A549 (cell line): ENCODE results near the gene PTPN4. TPM values are rescaled to one million over a fixed set of nuclear protein-coding genes. Genes with fewer than 3 reads are reported as not detected.

Experiments
- ATAC-seq, 2 experiments: fragments of 200-7000 bp in 1 of 2; fragments of >200 bp in 1 of 2; cut with Nextera tagmentation in 1 of 2; cut with Tn5 transposase in 1 of 2; 3 replicates each; pipeline versions ENCODE4 v1.8.0 to v1.9.1; 2018 to 2020; ENCODE audit warnings: mild to moderate bottlenecking in 1 of 2, moderate library complexity in 1 of 2
- CTCF ChIA-PET: fragments of 300-600 bp; sonication (Branson Sonifier 250); formaldehyde crosslinking; extraction: SDS; loops from one replicate; lab custom pipeline; 2021; ENCODE audit warnings: antibody characterized with exemption, inconsistent platforms; lab: Yijun Ruan, JAX
- POLR2A ChIA-PET: fragments of 350-600 bp; formaldehyde crosslinking; extraction: SDS; loops from one replicate; lab custom pipeline; 2021; ENCODE audit warnings: antibody characterized with exemption, inconsistent platforms; lab: Yijun Ruan, JAX
- DNase-seq, 2 experiments: peaks; one replicate each; pipeline versions ENCODE4 v3.0.0 to v3.0.0-alpha.2; 2011 to 2016; ENCODE audit warnings: low read depth in 1 of 2, low spot score in 1 of 2
- FAIRE-seq: peaks from 2 replicates; lab custom pipeline; 2011; peaks lifted over from hg19 to GRCh38; lab: Jason Lieb, UNC
- H3K27ac ChIP-seq, 2 experiments: fragments of >200 bp; sonication (Bioruptor Twin); formaldehyde crosslinking; 3 replicates each; pipeline ENCODE4 v1.5.1; 2016 to 2017
- H3K4me1 ChIP-seq: fragments of >200 bp; sonication (Bioruptor Twin); formaldehyde crosslinking; 3 replicates; pipeline ENCODE4 v1.6.1; 2016
- H3K4me2 ChIP-seq: fragments of >200 bp; sonication (Bioruptor Twin); formaldehyde crosslinking; 3 replicates; pipeline ENCODE4 v1.6.1; 2016
- H3K4me3 ChIP-seq: fragments of >200 bp; sonication (Bioruptor Twin); formaldehyde crosslinking; 3 replicates; pipeline ENCODE4 v1.5.1; 2016
- H3K9me3 ChIP-seq: fragments of >200 bp; sonication (Bioruptor Twin); formaldehyde crosslinking; 3 replicates; pipeline ENCODE4 v1.6.1; 2016
- CBX2 ChIP-seq: fragments of 200-600 bp; sonication (generic); IDR thresholded peaks from 2 replicates; pipeline ENCODE4 v1.6.1; 2016; ENCODE audit warnings: low read depth, mild to moderate bottlenecking, borderline replicate concordance
- CBX8 ChIP-seq: fragments of 200-600 bp; sonication (generic); IDR thresholded peaks from 2 replicates; pipeline ENCODE4 v1.6.1; 2016
- CEBPB ChIP-seq, 2 experiments: fragments of >200 bp in 1 of 2; sonication (Bioruptor Twin) in 1 of 2; formaldehyde crosslinking in 1 of 2; IDR thresholded peaks; 2 replicates each; pipeline ENCODE4 v1.6.1; 2012 to 2016
- EHF ChIP-seq: fragments of 250-450 bp; sonication (Bioruptor Pico); IDR thresholded peaks from 2 replicates; pipeline ENCODE4 v1.5.0; 2020; ENCODE audit warnings: mild to moderate bottlenecking
- ELK1 ChIP-seq: fragments of 150-350 bp; IDR thresholded peaks from 2 replicates; pipeline ENCODE4 v1.6.1; 2014; ENCODE audit warnings: low read depth, mild to moderate bottlenecking, low read length
- FOSB ChIP-seq: fragments of 250-450 bp; sonication (Bioruptor Pico); IDR thresholded peaks from 2 replicates; pipeline ENCODE4 v1.5.0; 2020; ENCODE audit warnings: mild to moderate bottlenecking, moderate library complexity
- GATA3 ChIP-seq: IDR thresholded peaks from 2 replicates; pipeline ENCODE4 v1.6.1; 2012; ENCODE audit warnings: borderline replicate concordance
- HDAC2 ChIP-seq: fragments of 200-600 bp; sonication (generic); IDR thresholded peaks from 2 replicates; pipeline ENCODE4 v1.6.1; 2016
- HES2 ChIP-seq: fragments of >200 bp; sonication (Bioruptor Twin); formaldehyde crosslinking; IDR thresholded peaks from 2 replicates; pipeline ENCODE4 v1.6.1; 2016
- HEYL ChIP-seq: fragments of 250-450 bp; sonication (Bioruptor Pico); IDR thresholded peaks from 2 replicates; pipeline ENCODE4 v1.8.0; 2021; ENCODE audit warnings: mild to moderate bottlenecking, moderate library complexity
- HMGXB4 ChIP-seq: fragments of 250-450 bp; sonication (Bioruptor Pico); IDR thresholded peaks from 2 replicates; pipeline ENCODE4 v1.5.0; 2021; ENCODE audit warnings: mild to moderate bottlenecking, moderate library complexity, borderline replicate concordance
- JUN ChIP-seq, 2 experiments: fragments of >200 bp; sonication (Bioruptor Twin); formaldehyde crosslinking; IDR thresholded peaks; 2 replicates in 1 of 2; 3 replicates in 1 of 2; pipeline ENCODE4 v1.6.1; 2016 to 2017
- JUNB ChIP-seq: fragments of >200 bp; sonication (Bioruptor Twin); formaldehyde crosslinking; IDR thresholded peaks from 2 replicates; pipeline ENCODE4 v1.6.1; 2016
- KDM1A ChIP-seq: fragments of 200-600 bp; sonication (generic); IDR thresholded peaks from 2 replicates; pipeline ENCODE4 v1.6.1; 2016; ENCODE audit warnings: low read depth, mild to moderate bottlenecking
- NR3C1 ChIP-seq: fragments of >200 bp; sonication (Bioruptor Twin); formaldehyde crosslinking; IDR thresholded peaks from 3 replicates; pipeline ENCODE4 v1.6.1; 2017
- PBX3 ChIP-seq: IDR thresholded peaks from 2 replicates; pipeline ENCODE4 v1.6.1; 2012
- RAD21 ChIP-seq, 2 experiments: fragments of >200 bp in 1 of 2; sonication (Bioruptor Twin) in 1 of 2; formaldehyde crosslinking in 1 of 2; IDR thresholded peaks in 1 of 2; conservative IDR thresholded peaks in 1 of 2; 2 replicates in 1 of 2; 3 replicates in 1 of 2; pipeline ENCODE4 v1.6.1; 2012 to 2018; ENCODE audit warnings: inconsistent platforms in 1 of 2
- RARB ChIP-seq: fragments of 250-450 bp; sonication (Bioruptor Pico); IDR thresholded peaks from 2 replicates; pipeline ENCODE4 v1.8.0; 2021; ENCODE audit warnings: mild to moderate bottlenecking, moderate library complexity
- REST ChIP-seq: fragments of 200-600 bp; sonication (generic); IDR thresholded peaks from 2 replicates; pipeline ENCODE4 v1.6.1; 2016; ENCODE audit warnings: antibody characterized with exemption, mild to moderate bottlenecking, moderate library complexity
- SMC3 ChIP-seq: fragments of >200 bp; sonication (Bioruptor Twin); formaldehyde crosslinking; IDR thresholded peaks from 3 replicates; pipeline ENCODE4 v1.6.1; 2018; ENCODE audit warnings: inconsistent platforms
- TFCP2L1 ChIP-seq: fragments of 250-450 bp; sonication (Bioruptor Pico); IDR thresholded peaks from 2 replicates; pipeline ENCODE4 v1.5.0; 2021; ENCODE audit warnings: mild to moderate bottlenecking
- TP53 ChIP-seq: fragments of 250-450 bp; sonication (Bioruptor Pico); IDR thresholded peaks from 2 replicates; pipeline ENCODE4 v1.5.0; 2021; ENCODE audit warnings: mild to moderate bottlenecking, moderate library complexity
- USF2 ChIP-seq: fragments of 450-650 bp; IDR thresholded peaks from 2 replicates; pipeline ENCODE4 v1.6.1; 2014; ENCODE audit warnings: antibody characterized with exemption
- ZC3H11A ChIP-seq: fragments of 450-650 bp; IDR thresholded peaks from 2 replicates; pipeline ENCODE4 v1.6.1; 2014; ENCODE audit warnings: antibody characterized with exemption, mild to moderate bottlenecking
- WGBS: methylation state at CpG from one replicate; pipeline ENCODE4 v1.1.6; 2017; ENCODE audit errors: missing lambda C conversion rate; 5-methylcytosine and 5-hydroxymethylcytosine counted together
- polyA plus RNA-seq, 4 experiments: library from polyadenylated mRNA; depleted of rRNA in 3 of 4; stranded (reverse); fragments of >200 nt; fragmentation: RNase III in 1 of 4; extraction: RNeasy Plus Mini Kit Qiagen cat#74134 plus additional on column Dnase treatment in 1 of 4; gene quantifications; 2 replicates in 3 of 4; 3 replicates in 1 of 4; pipeline ENCODE4 v1.2.3, GENCODE V29; 2011 to 2017

The PTPN4 gene
- polyA plus RNA-seq, 2 of the 4 experiments (the other 2 are of a cell fraction): 14.5 to 36.6 TPM

- POLR2A ChIA-PET: no interaction called here
- Histone ChIP-seq H3K4me2 (peak overlapping the region; percentile 88), H3K27ac (no peak overlapping the region), H3K4me1 (peaks cover 28% of the 10 kb centered on the region)
- CTCF ChIA-PET: no interaction called here
- no peak for ATAC-seq
- no peak for DNase-seq
- no peak for FAIRE-seq
- TF ChIP-seq GATA3 (no peak), KDM1A (no peak), FOSB (CRISPR knock-in tag) (no peak), CEBPB (IDR thresholded peaks at IDR 0.05) (no peak), TP53 (CRISPR knock-in tag) (no peak), HMGXB4 (no peak), HEYL (CRISPR knock-in tag) (no peak), JUN (IDR thresholded peaks at IDR 0.05) (no peak), SMC3 (no peak), JUNB (no peak), ZC3H11A (no peak)
- TF ChIP-seq, all 56 proteins: peak for 0
- Histone ChIP-seq H3K4me3 (peak overlapping the region; percentile 83; the same call in 2 of the 3 replicates), H3K9me3 (no peaks in the 10 kb centered on the region)
- WGBS: 89% methylated on average over 8 of the region's 8 CpGs
These were observed 254.7 kb downstream of the PTPN4 start for GRCh38 chr2:120014226-120014980.

- WGBS: 71% methylated on average over 3 of the region's 3 CpGs
- CTCF ChIA-PET: no interaction called here
These were observed 257.1 kb downstream of the PTPN4 start for GRCh38 chr2:120016800-120017199.

GRCh38 chr2:120017201-120017600, 257.5 kb downstream of the PTPN4 start:
- no peak for ATAC-seq
- DNase-seq: no peak
- no peak overlapping the region for H3K27ac ChIP-seq
- no peak for FAIRE-seq
- H3K4me2 ChIP-seq: peak overlapping the region; percentile 50
- CTCF ChIA-PET: interaction anchor here (0.9 to 1.2 kb wide), 2 partner anchors 8 to 317 kb away, joined by 3 read pairs; no protein-coding TSS in a partner anchor
- H3K4me3 ChIP-seq: no peak overlapping the region
- H3K9me3 ChIP-seq: no peaks in the 10 kb centered on the region
- 56% methylated on average over 2 of the region's 2 CpGs for WGBS
- H3K4me1 ChIP-seq: peaks cover 24% of the 10 kb centered on the region
- POLR2A ChIA-PET: no interaction called here
- no peak for TF ChIP-seq RARB (CRISPR knock-in tag)
- TF ChIP-seq HES2: no peak
- TF ChIP-seq PBX3: no peak
- TF ChIP-seq NR3C1: no peak
- no peak for TF ChIP-seq CBX8
- TF ChIP-seq TFCP2L1 (CRISPR knock-in tag): no peak
- no peak for TF ChIP-seq HDAC2
- TF ChIP-seq RAD21 (conservative IDR thresholded peaks at IDR 0.05 in 1 of 2, IDR thresholded peaks at IDR 0.05 in 1 of 2): no peak
- TF ChIP-seq USF2: no peak
- TF ChIP-seq ELK1: no peak
- TF ChIP-seq EHF (CRISPR knock-in tag): no peak
- TF ChIP-seq REST: no peak
- no peak for TF ChIP-seq CBX2
- TF ChIP-seq JUN (IDR thresholded peaks at IDR 0.05): no peak

More at GRCh38 chr2:120016800-120017199, 257.1 kb downstream of the PTPN4 start:
- Histone ChIP-seq H3K4me3 (no peak overlapping the region), H3K4me1 (peaks cover 28% of the 10 kb centered on the region), H3K4me2 (peak overlapping the region; percentile 50), H3K27ac (no peak overlapping the region), H3K9me3 (no peaks in the 10 kb centered on the region)
- POLR2A ChIA-PET: no interaction called here
- TF ChIP-seq CEBPB (IDR thresholded peaks at IDR 0.05): peak; percentile 42 to 57; a peak in 2 of 4 replicates
- TF ChIP-seq TFCP2L1 (CRISPR knock-in tag): no peak
- ATAC-seq (no peak), DNase-seq (no peak), FAIRE-seq (no peak)
